ENCODE data around the gene PGS1. TPM values are rescaled to one million over a fixed set of nuclear protein-coding genes. Genes with fewer than 3 reads are reported as not detected.

The PGS1 gene
- total RNA-seq, 1 donor from 2014 or later, result 35.6 TPM

DNA sequence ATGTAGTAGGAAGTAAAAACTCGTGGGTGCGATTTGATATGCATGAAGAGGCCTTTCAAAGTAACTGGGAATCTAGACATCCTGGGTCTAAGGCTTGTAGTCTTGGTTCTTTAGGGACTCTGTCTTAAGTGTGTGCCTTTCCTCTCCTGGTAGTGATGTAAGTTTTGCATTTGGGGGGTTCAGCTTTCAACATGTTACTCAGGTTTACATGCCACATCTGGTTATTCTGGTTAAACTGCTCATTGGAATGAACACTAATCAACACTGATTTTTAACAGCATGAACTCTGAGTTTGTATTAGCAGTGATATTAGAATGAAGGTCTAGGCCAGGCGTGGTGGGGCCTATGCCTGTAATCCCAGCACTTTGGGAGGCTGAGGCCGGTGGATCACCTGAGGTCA, 15.1 kb downstream of the PGS1 start:
- no peak overlapping the region for H3K4me3 ChIP-seq
- TF ChIP-seq POLR2AphosphoS5 (IDR thresholded peaks at IDR 0.05; ENCODE audit: insufficient read depth in 1 of 2, low read depth in 1 of 2) (no peak), POLR2A (IDR thresholded peaks at IDR 0.05) (no peak), CTCF (IDR thresholded peaks at IDR 0.05) (no peak)
- no peaks in the 10 kb centered on the region for H3K9me3 ChIP-seq
- no peak overlapping the region for H3K27ac ChIP-seq
- intact Hi-C loops (cut with DNase I), result no loop called here
- no peak for DNase-seq (ENCODE audit: extremely low spot score in 2 of 2)
- peaks cover 0 to 12% of the 10 kb centered on the region in 2 donors for H3K36me3 ChIP-seq
- H3K27me3 ChIP-seq, result no peaks in the 10 kb centered on the region
- peaks cover 27% of the 10 kb centered on the region for H3K4me1 ChIP-seq

DNA sequence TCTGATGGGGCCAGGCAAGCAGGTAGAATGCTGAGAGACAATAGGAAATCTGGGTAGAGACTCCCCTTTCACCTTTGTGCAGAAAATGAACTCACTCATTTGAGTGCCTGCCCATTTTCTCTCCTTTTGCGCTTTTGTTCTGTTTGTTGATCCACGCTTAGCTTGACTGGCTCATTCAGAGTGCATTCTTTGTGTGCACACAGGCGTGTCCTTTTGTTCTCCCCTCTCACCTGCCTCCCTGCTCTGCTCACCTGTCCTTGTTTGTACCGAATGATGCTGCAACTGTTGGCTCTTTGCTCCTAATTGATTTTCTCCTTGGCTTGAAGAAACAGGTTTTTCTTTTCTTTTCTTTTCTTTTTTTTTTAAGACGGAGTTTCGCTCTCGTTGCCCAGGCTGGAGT, 15.8 kb downstream of the PGS1 start:
- Histone ChIP-seq H3K4me1 (peaks cover 26% of the 10 kb centered on the region), H3K9me3 (no peaks in the 10 kb centered on the region), H3K36me3 (peaks cover 0 to 18% of the 10 kb centered on the region in 2 donors), H3K4me3 (no peak overlapping the region), H3K27ac (no peak overlapping the region), H3K27me3 (no peaks in the 10 kb centered on the region)
- TF ChIP-seq POLR2AphosphoS5 (IDR thresholded peaks at IDR 0.05; ENCODE audit: insufficient read depth in 1 of 2, low read depth in 1 of 2) (no peak), CTCF (IDR thresholded peaks at IDR 0.05) (no peak), POLR2A (IDR thresholded peaks at IDR 0.05) (no peak)
- DNase-seq (ENCODE audit: extremely low spot score in 2 of 2), result no peak
- intact Hi-C loops (cut with DNase I), result no loop called here

- Histone ChIP-seq H3K4me3 (no peak overlapping the region), H3K9me3 (no peaks in the 10 kb centered on the region), H3K36me3 (peaks cover 0 to 28% of the 10 kb centered on the region in 2 donors), H3K27ac (no peak overlapping the region), H3K4me1 (peaks cover 17% of the 10 kb centered on the region), H3K27me3 (no peaks in the 10 kb centered on the region)
- intact Hi-C loops (cut with DNase I), result no loop called here
- TF ChIP-seq CTCF (IDR thresholded peaks at IDR 0.05), result no peak
- no peak for TF ChIP-seq POLR2AphosphoS5 (IDR thresholded peaks at IDR 0.05; ENCODE audit: insufficient read depth in 1 of 2, low read depth in 1 of 2)
- no peak for TF ChIP-seq POLR2A (IDR thresholded peaks at IDR 0.05)
- no peak for DNase-seq (ENCODE audit: extremely low spot score in 2 of 2)
Observed at GRCh38 chr17:78395155-78395554, 16.7 kb downstream of the PGS1 start.

- DNase-seq (ENCODE audit: extremely low spot score in 2 of 2), result no peak
- Histone ChIP-seq H3K4me1 (peaks cover 3% of the 10 kb centered on the region), H3K4me3 (no peak overlapping the region), H3K27me3 (no peaks in the 10 kb centered on the region), H3K36me3 (peaks cover 0 to 43% of the 10 kb centered on the region in 2 donors), H3K27ac (no peak overlapping the region), H3K9me3 (no peaks in the 10 kb centered on the region)
- intact Hi-C loops (cut with DNase I), result no loop called here
- TF ChIP-seq CTCF (IDR thresholded peaks at IDR 0.05) (no peak), POLR2AphosphoS5 (IDR thresholded peaks at IDR 0.05; ENCODE audit: insufficient read depth in 1 of 2, low read depth in 1 of 2) (no peak), POLR2A (IDR thresholded peaks at IDR 0.05) (no peak)
Observed at GRCh38 chr17:78396441-78397337, 18.2 kb downstream of the PGS1 start.

DNA sequence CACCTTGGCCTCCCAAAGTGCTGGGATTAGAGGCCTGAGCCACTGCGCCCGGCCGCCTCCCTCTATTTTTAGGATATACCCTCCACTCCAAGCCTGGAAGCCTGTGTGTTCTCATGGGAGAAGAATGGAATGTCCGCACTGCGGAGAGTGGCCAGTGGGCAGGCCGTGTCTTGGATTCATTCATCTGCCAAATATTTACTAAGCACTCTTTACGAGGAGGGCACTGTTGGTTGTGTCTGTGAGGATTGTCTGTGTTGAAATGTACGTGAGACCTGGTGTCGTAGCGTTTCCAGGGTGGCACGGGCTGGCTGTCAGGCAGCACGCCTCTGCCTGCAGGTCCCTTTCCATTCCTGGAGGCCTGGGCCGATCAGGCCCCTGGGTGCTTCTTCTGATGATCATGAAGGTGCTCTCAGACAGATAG, 19.2 kb downstream of the PGS1 start:
- no peaks in the 10 kb centered on the region for H3K27me3 ChIP-seq
- no peak overlapping the region for H3K27ac ChIP-seq
- peaks cover 0 to 46% of the 10 kb centered on the region in 2 donors for H3K36me3 ChIP-seq
- H3K4me1 ChIP-seq, result no peaks in the 10 kb centered on the region
- no peak for TF ChIP-seq POLR2A (IDR thresholded peaks at IDR 0.05)
- no peak for TF ChIP-seq CTCF (IDR thresholded peaks at IDR 0.05)
- no peak for TF ChIP-seq POLR2AphosphoS5 (IDR thresholded peaks at IDR 0.05; ENCODE audit: insufficient read depth in 1 of 2, low read depth in 1 of 2)
- intact Hi-C loops (cut with DNase I), result no loop called here
- no peaks in the 10 kb centered on the region for H3K9me3 ChIP-seq
- no peak overlapping the region for H3K4me3 ChIP-seq
- DNase-seq (ENCODE audit: extremely low spot score in 2 of 2), result no peak
